Activated naive CD8-positive, alpha-beta T cell treated with anti-CD3 and anti-CD28 coated beads for 36 hours (primary cell): Measurements from ENCODE around the gene TIMM29. TPM values are rescaled to one million over a fixed set of nuclear protein-coding genes. Genes with fewer than 3 reads are reported as not detected.

ENCODE experiments used
- DNase-seq: peaks from one replicate; pipeline ENCODE4 v3.0.0; 2021
- H3K27ac Mint-ChIP-seq: one replicate; pipeline ENCODE4 v1.8.0; 2022; ENCODE audit warnings: mild to moderate bottlenecking, moderate library complexity, mixed read lengths
- H3K27me3 Mint-ChIP-seq: one replicate; pipeline ENCODE4 v1.8.0; 2022; ENCODE audit warnings: mild to moderate bottlenecking, mixed read lengths
- H3K36me3 Mint-ChIP-seq: one replicate; pipeline ENCODE4 v1.8.0; 2021; ENCODE audit warnings: mild to moderate bottlenecking, mixed read lengths
- H3K4me1 Mint-ChIP-seq: one replicate; pipeline ENCODE4 v1.8.0; 2021; ENCODE audit warnings: mixed read lengths
- H3K4me3 Mint-ChIP-seq: one replicate; pipeline ENCODE4 v1.8.0; 2022; ENCODE audit warnings: mild to moderate bottlenecking, moderate library complexity, mixed read lengths
- H3K9me3 Mint-ChIP-seq: one replicate; pipeline ENCODE4 v1.8.0; 2022; ENCODE audit warnings: mixed read lengths
- total RNA-seq, 2 experiments: library from RNA; stranded (reverse); gene quantifications; one replicate each; pipeline ENCODE4 v1.2.3, GENCODE V29; 2021

Gene TIMM29
- total RNA-seq, 2 experiments from 2014 or later = 17.6 to 19.0 TPM

GRCh38 chr19:10977742-10978092, 49.1 kb downstream of the TIMM29 start:
- no peak for DNase-seq
- Mint-ChIP-seq H3K27me3 (no peaks in the 10 kb centered on the region), H3K4me1 (peaks cover 33% of the 10 kb centered on the region), H3K36me3 (peaks cover 5% of the 10 kb centered on the region), H3K27ac (no peak overlapping the region), H3K9me3 (no peaks in the 10 kb centered on the region), H3K4me3 (no peak overlapping the region)

Other genes starting within 250 kb of the TIMM29 start
- gene QTRT1, start 227.4 kb upstream of the TIMM29 start, total RNA-seq = 10 to 100 TPM; 66.6 to 71.5 TPM
- 100 to 1,000 TPM; 127 to 133 TPM for gene DNM2, start 210.7 kb upstream of the TIMM29 start, total RNA-seq
- gene TMED1, start 92.6 kb upstream of the TIMM29 start, total RNA-seq = 10 to 100 TPM; 14.3 to 14.8 TPM
- 1 to 10 TPM; 1.8 to 2.0 TPM for gene C19orf38, start 80.4 kb upstream of the TIMM29 start, total RNA-seq
- gene CARM1, start 57.3 kb upstream of the TIMM29 start, total RNA-seq = 10 to 100 TPM; 85.0 to 86.8 TPM
- 10 to 100 TPM; 22.3 to 24.0 TPM for gene YIPF2, start 172 bp upstream of the TIMM29 start, total RNA-seq
- gene SMARCA4, start 32.2 kb downstream of the TIMM29 start, total RNA-seq = 100 to 1,000 TPM; 108 to 109 TPM
- gene LDLR, start 160.7 kb downstream of the TIMM29 start, total RNA-seq = 10 to 100 TPM; 67.3 to 68.8 TPM
- 10 to 100 TPM; 54.4 TPM for gene SPC24, start 227.0 kb downstream of the TIMM29 start, total RNA-seq